Right renal pelvis (tissue), 4 donors: ENCODE results near the gene FLVCR1. TPM values are rescaled to one million over a fixed set of nuclear protein-coding genes. Genes with fewer than 3 reads are reported as not detected.
A peak's percentile ranks its signal among the peaks of the same experiment; 100 is the strongest.
"Not testable (repeated sequence)": the region's sequence is repeated elsewhere in the genome, so short reads cannot be mapped to it uniquely, and the experiment has no call there.

Experiments used
- DNase-seq, 4 donors: peaks; one replicate each; pipeline ENCODE4 v3.0.0-alpha.2; 2013; ENCODE audit warnings: low read depth in 4 of 4, low spot score in 3 of 4, missing footprints in 1 of 4
- polyA plus RNA-seq, 4 donors: library from polyadenylated mRNA; unstranded; fragments of 120-200 nt; gene quantifications; one replicate each; pipeline ENCODE4 v1.2.1, GENCODE V29; 2013; ENCODE audit not compliant: insufficient read length in 4 of 4

Gene FLVCR1
- 10 to 100 TPM; 20.8 to 29.4 (median 21.9) TPM for polyA plus RNA-seq

DNA sequence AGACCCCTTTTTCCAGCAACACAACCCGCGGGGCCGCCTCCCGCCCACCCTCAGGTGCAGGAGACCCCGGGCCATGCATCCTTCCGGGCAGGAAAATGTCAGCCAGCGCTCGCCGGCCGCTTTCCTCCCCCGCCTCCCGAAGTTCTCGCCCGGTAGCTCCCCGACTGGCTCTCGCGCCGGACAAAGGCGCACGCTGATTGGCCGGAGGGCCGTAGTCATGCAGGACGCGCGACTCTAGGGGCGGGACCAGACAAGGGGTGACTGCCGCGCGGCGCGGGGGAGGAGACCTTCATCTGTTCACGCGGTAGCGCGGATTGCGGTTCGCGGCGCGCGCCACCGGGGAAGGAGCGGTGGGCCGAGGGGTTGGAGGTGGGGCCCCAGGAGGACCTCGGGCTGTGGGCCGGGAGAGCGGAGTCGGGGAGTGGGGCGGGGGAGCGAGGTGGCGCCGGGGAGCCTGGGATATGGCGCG lies at the start of gene FLVCR1:
TSS of gene FLVCR1 (plus strand) at position 284 of the 469 bp plus-strand sequence. CDS start at position 462, 178 bp downstream.
- peak; percentile 89 to 95 (median 93) for DNase-seq

DNA sequence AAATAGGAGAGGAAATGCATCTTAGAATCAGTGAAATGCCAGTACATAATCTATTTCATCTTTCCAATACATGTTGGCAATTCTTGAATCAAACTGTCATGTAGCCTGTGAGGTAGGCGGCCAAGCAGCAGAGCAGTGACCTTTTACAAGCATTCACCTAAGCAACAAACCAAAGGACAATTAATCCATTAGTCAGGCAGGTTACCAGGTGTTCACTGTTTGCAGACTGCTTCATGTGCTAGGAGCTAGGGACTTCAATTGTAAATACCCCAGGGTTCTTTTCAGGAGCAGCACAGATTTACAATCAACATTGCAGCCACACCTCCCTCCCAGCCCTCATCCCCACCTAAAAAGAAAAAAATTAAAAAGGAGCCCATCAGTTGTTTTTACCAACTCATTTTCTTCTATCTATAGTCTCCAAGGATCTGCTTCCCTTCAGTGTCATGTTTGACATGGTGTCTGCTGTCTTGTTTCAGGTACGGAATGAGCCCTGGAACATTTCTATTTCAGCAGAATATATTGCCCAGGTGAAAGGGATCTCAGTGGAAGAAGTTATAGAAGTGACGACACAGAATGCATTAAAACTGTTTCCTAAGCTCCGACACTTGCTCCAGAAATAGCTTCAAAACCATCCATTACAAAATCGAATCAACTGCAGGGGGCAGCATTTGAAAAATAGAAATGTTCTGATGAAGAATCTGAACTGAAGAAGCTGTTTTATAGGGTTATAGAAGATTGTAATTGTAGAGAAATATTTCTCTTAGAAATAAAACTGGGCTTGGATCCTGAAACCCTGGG lies 43.3 kb upstream of the FLVCR1 start:
- peak in 1 of 4 donors; percentile 25 for DNase-seq

DNA sequence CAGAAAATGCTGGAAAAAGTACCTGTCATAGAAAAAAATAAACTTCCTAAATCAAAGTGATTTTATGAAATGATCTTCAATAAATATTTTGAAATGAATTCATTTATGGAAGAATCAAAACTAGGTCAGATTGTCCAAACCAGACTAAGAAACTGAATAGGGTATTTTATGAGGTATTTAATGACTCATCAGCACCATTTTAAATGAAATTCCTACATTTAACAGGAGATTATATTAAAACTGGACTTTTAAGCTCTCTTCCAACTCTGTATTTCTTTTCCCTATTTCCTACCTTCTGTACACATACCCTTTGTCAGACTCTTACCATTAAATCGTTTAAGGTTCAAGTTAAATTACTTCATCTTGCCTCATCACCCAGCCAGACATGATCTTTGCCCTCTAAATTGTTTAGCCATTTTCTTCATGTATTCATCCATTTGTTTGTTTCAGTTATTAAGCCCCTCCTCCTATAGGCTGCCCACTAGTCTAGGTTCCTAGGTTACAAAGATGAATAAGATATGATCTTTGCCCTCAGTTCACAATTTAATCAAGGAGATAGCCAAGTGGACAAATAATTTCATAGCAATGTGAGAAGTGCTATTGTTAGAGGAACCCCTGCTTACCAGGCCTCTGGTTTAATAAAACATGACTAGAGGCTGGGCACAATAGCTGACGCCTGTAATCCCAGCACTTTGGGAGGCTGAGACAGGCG lies 41.4 kb upstream of the FLVCR1 start:
- DNase-seq = no peak

DNA sequence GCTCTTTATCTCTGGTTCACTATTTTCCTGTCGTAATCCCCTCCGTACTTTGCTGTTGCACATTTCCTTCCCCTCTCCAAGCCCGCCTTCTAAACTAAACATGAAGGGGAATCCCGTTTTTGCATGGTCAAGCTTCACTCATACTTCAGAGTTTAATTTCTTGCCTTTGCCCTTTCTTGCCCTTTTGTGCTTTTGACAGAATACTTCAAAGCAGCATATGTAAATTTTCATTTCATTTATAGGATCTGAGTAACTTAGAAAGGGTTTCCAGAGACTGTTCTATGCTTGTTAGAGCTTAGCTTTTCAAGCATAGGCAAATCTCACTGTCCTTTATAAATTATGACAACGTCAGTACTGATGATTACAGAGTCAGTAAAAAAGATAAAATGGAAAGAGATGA lies 38.3 kb upstream of the FLVCR1 start:
- no peak for DNase-seq

GRCh38 chr1:212820969-212821368 lies 37.1 kb upstream of the FLVCR1 start:
- no peak for DNase-seq

- no peak for DNase-seq
These were observed 35.1 kb upstream of the FLVCR1 start for GRCh38 chr1:212822956-212823355.

- no peak for DNase-seq
These were observed 33.9 kb upstream of the FLVCR1 start for GRCh38 chr1:212824201-212824600.

DNA sequence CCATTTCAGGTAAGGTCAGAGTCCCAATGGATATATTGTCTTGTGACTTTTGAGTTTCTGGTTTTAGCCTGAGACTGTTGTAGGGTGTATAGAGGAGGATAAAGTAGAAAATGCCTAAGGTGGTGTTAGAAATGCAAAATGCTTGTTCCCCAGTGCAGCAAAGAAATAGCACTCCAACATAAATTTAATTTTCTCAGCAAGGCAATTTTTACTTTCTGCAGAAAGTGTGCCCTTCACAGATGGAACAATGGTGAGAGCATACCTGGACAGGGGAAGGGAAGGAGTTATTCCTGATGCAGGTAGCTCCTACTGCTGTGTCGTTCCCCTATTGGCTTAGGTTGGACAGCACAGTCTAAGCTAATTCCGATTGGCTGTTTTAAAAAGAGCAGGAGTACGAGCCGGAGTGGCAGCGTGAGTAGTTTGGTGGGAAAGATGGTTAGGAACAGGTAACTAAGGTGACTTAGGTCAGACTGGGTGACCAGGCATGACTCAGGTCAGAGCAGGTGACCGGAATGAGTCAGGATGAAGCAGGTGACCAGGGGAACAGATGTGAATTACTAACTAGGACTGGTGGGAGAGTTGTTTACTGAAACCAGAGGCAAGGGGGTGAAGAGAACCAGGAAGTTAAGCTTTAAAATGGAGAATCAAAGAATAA lies 32.1 kb upstream of the FLVCR1 start:
- DNase-seq = no peak

DNA sequence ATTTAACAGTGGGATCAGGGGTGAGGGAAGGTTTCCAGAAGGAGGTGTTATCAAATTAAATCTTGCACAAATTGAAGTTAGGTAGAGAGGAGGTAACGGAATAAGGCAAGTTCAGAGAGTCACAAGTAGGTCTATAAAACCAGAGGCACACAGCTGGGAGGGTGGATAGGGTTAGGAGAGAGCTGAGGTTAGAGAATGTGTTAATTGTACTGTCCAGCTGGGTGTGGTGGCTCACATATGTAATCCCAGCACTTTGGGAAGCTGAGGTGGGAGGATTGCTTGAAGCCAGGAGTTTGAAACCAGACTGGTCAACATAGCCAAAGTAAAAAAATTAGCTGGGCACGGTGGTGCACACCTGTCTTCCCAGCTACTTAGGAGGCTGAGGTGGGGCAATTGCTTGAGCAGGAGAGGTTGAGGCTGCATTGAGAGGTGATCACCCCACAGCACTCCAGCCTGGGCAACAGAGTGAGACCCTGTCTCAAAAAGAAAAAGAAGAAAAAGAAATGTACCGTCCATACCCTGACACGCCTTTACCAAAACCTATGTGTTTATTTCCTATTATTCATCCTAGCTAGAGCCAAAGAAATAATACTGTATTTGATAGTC lies 30.8 kb upstream of the FLVCR1 start:
- DNase-seq = no peak

GRCh38 chr1:212827831-212828278 lies 30.2 kb upstream of the FLVCR1 start:
- no peak for DNase-seq

DNA sequence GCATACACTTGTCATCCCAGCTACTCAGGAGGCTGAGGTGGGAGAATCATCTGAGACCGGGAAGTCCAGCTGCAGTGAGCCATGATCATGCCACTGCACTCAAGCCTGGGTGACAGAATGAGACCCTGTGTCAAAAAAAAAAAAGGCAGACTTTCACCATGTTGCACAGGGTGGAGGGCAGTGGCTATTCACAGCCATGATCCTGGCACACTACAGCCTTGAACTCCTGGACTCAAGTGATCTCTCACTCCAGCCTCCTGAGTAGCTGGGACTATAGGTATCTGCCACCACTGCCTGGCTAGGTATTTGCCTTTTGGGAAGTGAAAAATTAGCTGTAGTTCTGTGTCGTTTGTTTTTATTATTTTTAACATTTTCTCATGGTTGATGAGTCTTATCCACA lies 29.7 kb upstream of the FLVCR1 start:
- no peak for DNase-seq

- DNase-seq = not testable (repeated sequence)
These were observed 24.6 kb upstream of the FLVCR1 start for GRCh38 chr1:212833211-212834207.

DNA sequence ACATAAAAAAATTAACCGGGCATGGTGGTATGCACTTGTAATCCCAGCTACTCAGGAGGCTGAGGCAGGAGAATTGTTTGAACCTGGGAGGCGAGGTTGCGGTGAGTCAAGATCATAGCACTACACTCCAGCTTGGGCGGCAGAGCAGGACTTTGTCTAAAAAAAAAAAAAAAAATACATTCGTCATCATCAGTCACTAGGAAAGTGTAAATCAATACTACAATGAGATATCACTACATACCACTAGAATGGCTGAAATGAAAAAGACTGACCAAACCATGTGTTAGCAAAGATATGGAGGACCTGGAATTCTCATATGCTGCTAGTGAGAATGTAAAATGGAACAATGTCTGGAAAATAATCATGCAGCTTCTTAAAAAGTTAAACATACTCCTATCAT lies 19.9 kb upstream of the FLVCR1 start:
- DNase-seq = no peak

- not testable (repeated sequence) for DNase-seq
These were observed 13.6 kb upstream of the FLVCR1 start for GRCh38 chr1:212844521-212844920.

DNA sequence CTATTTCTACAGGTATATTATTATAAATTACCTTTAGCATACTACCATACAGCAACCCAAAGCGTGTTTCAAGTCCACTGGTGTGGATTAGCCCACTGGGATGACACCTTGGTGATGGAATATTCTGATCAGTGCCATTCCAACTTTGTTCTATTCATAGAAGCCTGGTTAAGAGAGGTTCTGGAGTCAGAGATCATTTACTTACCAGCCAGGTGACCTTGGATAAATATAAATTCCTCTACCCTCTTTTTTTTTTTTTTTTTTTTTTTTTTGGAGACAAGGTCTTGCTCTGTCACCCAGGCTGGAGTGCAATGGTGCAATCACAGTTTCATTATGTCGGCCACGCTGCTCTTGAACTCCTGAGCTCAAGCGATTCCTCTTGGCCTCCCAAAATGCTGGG lies 10.5 kb upstream of the FLVCR1 start, which contains the start of gene SPATA45:
TSS of gene SPATA45 (minus strand) at position 101 of the 400 bp plus-strand sequence. CDS start 11,500 bp downstream, outside the sequence.
- no peak for DNase-seq

DNA sequence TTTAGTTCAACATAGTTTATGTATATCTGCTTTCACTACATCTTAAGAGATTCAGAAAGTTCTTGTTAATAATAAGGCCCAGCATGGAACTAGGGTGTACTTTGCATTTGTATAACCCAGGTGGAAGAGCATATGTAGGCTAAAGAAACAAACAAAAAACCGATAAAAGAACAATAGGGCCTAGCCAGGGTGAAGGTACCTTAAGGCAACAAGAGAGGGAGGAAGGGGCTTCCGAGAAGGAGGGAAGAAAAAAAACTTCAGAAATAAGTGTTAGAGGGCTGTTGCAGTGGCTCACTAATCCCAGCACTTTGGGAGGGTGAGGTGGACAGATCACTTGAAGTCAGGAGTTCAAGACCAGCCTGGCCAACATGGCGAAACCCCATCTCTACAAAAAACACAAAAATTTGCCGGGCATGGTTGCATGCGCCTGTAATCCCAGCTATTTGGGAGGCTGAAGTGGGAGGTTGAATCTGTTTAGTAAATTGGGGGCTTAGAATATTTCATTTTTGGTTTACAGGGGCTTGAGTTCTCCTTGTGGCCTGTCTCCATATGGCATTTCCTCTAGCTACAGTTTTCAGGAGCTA lies 5.9 kb upstream of the FLVCR1 start:
- DNase-seq = no peak

DNA sequence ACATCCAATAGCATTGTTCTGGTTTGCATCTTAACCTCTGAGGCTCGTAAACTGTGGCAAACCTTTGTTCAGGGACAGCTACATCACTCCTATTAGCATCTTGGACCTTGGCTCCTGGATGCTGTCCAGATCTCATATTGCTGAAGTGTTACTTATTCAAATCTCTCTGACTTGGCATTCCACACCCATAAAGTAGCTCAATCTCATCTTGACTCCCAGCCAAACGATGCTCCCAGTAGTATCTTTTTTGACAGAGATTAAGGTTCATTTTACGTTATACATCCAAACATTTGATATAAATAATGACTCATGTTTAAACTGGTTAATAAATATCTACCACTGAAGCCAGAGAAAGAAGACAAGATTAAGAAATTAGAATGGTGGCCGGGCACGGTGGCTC lies 4.4 kb upstream of the FLVCR1 start:
- DNase-seq = no peak

GRCh38 chr1:212856755-212857154 lies 1.3 kb upstream of the FLVCR1 start:
- DNase-seq = no peak
